ENCODE results near the gene OR2S2.
"Not testable (repeated sequence)": the region's sequence is repeated elsewhere in the genome, so short reads cannot be mapped to it uniquely, and the experiment has no call there.

Gene OR2S2

DNA sequence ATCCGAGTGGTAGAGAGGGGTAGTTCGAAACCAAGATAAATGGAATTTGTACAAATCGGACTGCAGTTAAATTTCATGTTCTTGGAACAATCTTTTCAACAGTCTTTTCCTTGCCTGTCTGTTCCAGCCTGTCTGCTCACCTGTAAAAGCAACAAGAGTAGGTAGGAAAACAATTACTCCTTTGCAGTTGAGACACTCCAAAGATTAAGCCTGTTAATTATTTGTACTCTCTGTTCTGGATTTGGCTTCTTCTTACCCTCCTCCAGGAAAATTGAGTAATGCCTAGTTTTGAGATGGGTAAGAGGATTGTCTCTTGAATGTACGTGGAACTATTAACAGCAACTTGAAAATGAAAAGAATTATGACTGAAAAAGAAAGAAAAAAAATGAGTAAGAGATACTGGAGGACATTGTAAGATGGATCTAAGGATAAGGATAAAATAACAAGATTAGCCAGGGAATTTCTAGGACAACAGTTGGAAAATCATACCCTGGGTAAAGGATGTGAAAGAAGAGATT, 24.3 kb downstream of the OR2S2 start:
- no peak for DNase-seq (ENCODE audit: low read depth)

DNA sequence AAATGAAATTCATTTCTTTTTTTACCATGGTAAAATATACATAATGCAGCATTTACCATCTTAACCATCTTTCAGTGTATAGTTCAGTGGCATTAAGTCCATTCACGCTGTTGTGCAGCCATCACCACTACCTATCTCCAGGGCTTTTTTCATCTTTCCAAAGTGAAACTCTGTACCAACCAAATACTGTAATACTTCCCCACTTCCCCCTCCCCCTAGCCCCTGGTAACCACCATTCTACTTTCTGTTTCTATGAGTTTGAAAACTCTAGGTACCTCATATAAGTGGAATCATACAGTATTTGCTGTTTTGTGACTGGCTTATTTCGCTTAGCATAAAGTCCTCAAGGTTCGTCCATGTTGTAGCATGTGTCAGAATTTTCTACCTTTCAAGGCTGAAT, 25.2 kb downstream of the OR2S2 start:
- no peak for DNase-seq (ENCODE audit: low read depth)

DNA sequence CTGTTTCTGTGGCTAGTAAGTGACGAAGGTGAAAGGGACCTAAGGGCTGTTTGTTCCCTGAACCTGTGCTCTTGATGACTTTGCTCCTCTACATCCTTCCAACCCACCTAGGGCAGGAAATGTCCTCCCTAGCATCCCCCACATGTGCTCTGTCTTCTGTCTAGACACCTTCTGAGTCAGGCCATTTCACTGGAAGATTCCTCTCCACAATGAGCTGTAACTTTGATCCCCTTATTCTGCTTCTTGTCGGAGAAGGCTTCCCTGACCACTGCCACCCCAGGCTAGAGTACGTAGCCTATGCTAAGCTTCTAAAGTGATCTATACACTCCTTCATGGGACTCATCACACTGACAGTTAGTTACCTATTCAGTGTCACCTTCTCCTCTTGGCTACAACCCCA, 27.0 kb downstream of the OR2S2 start:
- no peak for DNase-seq (ENCODE audit: low read depth)

DNA sequence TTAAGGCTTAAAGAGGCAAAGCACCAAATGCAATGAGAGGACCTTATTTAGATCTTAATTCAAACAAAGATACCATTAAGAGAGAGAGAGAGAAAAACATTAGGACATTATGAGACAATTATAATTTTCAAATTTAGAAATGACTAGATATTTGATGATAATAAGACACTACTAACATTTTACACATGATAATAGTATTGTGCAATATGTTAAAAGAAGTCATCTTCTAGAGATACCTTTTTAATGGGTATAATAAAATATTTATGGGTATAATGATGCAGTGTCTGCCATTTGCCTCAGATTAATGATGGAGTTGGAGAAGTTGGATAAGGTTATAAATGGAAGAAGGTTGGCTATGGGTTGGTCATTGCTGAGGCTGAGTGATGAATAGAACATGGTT, 27.4 kb downstream of the OR2S2 start:
- no peak for DNase-seq (ENCODE audit: low read depth)

DNA sequence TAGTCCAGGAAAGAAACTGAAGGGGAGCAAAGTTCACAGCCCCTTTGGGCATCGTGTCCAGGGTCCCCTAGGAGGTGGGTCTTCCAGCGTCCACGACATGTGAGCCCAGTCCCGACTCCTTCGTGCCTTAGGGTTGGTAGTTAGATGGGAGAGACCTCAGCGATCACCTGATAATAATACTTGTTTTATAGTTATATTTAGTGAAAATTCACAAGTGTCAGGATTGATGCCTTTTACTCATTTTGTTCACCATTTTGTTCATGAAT, 28.6 kb downstream of the OR2S2 start:
- no peak for DNase-seq (ENCODE audit: low read depth)

DNA sequence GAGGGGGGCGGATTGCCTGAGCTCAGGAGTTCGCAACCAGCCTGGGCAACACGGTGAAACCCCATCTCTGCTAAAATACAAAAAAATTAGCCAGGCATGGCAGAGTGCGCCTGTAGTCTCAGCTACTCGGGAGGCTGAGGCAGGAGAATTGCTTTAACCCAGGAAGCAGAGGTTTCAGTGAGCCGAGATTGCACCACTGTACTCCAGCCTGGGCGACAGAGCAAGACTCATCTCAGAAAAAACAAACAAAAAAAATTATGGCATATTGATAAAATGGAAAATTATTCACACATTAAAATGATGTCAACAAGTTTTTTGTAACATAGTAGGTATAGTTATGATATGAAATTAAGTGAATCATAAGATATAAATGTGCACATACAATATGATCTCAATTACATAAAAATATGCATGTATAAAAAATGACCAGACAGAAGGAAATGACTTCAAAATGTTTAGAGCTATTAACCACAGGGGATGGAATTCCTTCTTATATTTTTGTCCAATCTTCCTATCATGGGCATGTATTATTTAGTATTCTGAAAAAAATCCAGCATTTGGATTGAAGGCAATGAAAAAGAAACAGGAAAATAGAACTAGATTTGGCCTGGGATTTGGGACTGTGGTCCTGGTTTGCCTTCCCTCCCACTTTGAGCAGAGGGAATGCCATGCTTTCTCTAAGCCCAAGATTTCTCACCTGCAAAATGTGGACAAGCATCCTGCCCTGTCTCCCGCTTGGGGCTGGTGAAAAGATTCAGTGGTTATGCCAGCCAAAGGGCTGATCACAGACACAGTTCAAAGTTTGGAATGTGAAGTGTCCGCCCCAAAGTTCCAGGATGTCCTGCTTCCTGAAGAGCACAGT, 29.1 kb downstream of the OR2S2 start:
- no peak for DNase-seq (ENCODE audit: low read depth)

DNA sequence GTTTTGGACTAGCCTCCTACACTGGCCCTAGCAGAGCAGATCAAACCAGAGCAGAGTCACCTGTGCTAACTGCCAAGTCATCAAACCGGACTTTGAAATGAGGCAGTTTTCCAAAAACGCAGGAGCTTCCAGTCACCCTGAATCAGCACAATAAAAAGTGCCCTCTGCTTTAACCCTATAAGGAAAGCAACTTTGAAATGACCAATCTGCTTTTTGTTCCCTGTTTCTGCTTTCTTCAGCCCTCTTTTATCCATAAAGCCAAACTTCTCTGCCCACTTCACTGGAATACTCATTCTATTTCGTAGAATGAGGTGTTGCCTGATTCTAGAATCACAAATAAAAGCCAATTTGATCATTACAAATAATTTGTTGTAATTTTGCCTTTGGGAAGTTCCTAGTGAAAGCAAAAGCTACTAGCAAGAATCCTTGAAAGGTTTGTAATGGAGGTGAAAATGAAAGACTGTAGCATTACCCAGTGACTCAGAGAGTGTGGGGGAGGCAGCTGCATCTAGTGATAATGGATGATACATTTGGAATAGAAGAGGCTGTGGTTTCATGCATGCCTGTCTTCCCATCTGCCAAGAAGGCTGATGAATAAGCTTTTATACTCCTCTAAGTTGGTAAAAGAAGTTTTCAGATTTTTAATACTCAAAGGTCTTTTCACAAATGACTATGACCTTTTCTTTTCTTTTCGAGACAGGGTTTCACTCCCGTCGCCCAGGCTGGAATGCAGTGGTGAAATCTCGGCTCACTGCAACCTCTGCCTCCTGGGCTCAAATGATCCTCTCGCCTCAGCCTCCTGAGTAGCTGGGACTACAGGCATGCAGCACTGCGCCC, 33.8 kb downstream of the OR2S2 start:
- peak; percentile 83 for DNase-seq (ENCODE audit: low read depth)

DNA sequence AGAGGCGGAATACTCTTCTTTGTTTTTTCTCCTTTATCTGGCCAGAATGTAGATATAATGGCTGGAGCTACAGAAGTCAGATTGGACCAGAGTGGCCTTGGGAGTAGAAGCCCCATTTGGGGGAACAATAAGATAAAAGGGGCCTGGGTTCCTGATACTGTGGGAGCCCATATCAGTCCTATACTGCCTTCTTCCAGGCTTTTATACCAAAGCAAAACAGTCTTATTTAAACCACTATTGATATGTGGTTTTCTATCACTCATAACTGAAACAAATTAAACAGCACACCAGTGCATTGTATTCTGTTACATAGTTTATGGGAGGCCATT, 34.4 kb downstream of the OR2S2 start:
- DNase-seq (ENCODE audit: low read depth), result no peak

DNA sequence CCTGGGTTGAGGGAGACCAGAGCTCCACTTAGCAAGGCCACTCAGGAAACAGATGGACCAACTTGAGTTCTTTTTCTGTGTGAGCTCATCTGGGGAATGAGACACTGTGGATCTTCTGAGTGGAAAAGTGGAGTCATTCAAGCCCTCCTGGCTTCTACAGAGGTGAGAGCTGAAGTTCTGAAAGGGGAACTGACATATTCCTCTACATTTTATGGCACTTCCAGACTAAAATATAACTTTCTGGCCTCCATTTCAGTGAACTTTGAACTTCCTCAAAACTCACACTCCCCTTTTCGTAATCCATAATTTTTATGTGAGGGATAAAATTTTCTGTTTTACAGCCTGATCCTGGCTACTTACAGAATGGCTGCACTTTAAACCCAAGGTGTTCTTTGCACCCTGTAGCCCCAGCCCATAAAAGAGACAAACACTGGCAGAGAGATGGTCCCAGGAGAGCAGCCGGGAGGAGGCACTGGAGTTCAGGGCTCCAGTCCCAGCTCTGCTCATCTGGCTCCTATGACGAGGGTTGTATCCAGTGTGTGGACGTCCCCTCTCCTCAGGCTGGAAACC, 37.8 kb downstream of the OR2S2 start:
- DNase-seq (ENCODE audit: low read depth), result no peak

DNA sequence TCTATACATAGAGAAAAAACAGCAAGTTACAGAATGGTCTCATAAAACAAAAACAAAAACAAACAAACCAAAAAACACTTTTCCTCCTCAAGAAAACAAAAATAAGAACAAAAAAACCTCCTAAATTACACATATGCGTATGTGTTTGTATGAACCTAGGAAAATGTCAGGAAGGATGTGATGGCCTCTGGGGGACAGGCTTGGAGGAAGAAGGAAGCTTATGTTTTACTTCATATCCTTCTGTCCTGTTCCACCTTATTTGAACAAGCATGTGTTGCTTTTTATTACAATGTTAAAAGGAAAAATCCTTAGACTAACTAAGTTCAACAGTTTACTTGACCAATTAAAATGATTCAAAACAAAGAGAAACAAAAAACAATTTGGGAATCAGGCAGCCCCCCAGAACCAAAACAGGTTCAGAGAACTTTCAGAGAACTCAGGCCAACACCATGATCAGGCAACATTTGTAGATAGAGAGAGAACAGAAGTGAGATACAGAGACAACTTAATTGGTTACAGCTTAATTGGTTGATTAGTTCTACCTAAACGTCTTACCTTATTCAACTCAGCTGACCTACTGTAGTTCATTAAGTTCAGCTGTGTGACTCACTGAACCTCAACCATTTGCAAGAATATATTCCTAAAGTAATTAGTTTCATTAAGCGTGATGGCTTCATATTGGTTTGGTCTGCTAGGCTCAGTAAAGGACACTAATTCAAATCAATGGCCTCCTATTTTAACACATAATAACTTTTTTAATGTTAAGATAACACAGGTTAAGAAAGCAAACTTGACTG, 38.5 kb downstream of the OR2S2 start:
- no peak for DNase-seq (ENCODE audit: low read depth)

DNA sequence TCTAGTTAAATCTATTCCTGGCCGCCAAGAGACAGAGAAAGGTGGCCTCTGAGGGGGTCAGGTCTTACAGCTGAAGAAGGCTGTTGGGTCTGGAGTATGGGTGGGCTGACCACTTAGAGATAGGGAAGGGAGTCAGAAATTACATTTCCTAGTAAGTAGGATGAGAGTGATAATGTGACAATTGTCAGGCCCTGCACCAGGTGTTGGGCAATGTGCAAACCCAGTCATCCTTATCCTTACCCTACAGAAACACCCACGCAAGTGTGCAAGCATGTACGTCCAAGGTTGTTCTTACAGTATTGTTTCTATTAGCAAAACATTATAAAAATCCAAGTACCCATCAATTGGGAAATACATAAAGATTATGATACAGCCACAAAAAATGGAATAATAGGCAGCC, 39.2 kb downstream of the OR2S2 start:
- no peak for DNase-seq (ENCODE audit: low read depth)

DNA sequence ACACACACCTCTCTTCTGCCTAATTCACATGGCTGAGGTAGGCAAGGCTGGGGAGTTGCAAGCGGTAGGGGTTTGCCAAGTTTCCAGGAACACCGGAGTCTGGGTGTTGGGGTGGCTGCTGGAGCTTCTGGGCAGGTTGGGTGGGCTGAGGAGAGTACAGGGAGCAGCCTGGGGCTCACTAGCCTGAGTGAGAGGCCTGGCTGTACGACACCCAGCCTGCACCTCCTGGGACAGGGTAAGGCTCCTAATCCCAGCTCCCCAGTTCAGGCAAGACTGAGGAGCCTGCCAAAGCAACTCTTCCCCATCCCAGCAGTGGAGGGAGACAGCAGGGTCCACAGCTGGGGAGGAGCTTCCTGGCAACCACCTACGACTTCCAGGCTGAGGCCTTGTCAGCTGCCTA, 40.7 kb downstream of the OR2S2 start:
- DNase-seq (ENCODE audit: low read depth), result no peak

DNA sequence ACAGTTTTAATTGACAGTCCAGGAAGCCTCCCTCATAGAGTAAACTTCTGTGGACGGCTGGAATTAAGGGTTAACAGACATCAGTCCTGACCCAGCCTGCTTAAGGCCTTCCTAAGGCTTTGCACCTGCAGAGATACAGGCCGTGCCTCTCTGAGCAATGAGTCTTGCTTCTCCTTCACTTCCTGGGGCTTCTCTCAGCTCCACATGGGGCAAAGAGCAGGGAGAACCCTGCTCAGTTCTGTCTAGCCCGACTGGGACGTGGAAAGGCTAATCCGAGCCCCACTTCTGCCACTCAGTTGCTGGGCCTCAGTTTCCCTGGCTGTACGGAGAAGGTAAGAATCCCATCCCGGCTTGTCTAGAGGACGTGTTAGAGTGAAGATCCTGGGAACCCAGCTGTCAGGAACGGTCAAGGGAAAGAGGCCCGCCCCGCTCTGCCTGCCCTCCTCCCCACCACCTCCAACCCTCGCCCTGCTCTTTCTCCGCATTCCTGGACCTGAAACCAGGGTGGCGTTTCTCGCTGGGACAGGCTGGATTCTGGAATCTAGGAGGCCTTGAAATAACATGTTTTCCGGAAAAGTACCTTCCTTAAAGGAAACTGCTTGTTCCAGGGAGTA, 42.2 kb downstream of the OR2S2 start:
- no peak for DNase-seq (ENCODE audit: low read depth)

DNA sequence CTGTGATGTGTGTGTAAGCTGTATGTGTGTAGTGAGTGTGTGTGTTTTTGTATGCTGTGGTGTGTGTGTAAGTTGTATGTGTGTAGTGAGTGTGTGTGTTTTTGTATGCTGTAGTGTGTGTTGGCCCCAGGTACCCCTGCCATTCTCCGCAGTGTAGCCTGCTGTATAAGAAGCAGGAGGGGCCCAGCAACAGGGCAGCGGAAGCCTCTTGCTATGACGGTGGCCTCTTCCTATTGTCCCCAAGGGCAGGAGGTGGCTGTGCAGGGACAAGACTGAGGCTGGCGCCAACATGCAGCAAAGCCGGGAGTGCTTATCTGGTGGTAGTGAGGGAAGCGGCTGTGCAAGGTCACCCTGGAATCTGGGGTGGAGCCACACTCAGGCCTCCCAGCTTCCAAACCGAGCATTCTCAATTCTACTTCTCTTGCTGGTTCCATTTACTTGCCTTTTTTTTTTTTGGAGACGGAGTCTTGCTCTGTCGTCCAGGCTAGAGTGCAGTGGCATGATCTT, 43.6 kb downstream of the OR2S2 start:
- DNase-seq (ENCODE audit: low read depth), result no peak

DNA sequence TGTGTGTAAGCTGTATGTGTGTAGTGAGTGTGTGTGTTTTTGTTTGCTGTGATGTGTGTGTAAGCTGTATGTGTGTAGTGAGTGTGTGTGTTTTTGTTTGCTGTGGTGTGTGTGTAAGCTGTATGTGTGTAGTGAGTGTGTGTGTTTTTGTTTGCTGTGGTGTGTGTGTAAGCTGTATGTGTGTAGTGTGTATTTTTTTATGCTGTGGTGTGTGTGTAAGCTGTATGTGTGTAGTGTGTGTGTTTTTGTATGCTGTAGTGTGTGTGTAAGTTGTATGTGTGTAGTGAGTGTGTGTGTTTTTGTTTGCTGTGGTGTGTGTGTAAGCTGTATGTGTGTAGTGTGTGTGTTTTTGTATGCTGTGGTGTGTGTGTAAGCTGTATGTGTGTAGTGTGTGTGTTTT, 44.5 kb downstream of the OR2S2 start:
- DNase-seq (ENCODE audit: low read depth), result not testable (repeated sequence)

DNA sequence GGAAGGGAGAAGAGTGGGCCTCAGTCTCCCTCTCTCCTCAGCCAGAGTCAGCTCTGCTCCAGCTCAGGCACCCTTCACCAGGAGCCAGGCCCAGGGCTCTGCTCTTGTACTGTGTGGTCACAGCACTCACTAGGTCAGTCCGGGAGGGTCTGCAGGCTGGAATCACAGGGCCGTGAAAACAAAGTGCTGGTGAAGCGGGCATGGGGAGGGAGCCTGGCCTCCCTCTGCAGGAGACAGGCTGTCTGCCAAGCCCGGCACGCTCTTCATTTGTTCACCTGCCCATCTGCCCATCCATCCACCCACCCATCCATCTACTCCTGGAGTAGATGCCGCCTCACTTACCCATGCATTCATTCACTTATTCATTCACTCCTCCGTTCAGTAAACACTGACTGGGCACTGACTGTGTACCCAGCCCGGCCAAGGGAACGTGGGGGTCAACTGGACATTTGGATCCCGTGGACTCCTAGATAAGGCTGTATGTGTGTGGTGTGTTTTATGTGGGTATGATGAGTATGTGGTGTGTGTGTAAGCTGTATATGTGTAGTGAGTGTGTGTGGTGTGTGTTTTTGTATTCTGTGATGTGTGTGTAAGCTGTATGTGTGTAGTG, 45.1 kb downstream of the OR2S2 start:
- no peak for DNase-seq (ENCODE audit: low read depth)

DNA sequence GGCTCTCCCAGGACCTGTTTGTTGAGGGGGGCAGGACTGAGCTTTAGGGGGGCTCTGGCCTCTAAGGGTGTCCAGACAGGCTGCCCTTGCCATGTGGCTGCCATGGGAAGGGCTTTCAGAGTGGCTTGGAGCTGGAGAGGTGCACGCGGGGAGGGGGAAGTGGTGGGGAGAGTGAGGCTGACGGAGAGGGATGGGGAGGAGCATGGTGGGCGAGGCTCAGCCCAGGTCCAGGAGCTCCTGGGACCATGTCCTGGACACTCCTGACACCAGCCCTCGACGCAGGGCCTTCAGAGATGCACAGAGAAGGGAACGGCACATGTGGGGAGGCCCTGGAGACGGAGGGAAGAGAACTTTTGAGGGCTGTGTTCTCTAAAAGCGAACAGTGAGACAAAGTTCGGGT, 46.3 kb downstream of the OR2S2 start:
- DNase-seq (ENCODE audit: low read depth), result no peak

DNA sequence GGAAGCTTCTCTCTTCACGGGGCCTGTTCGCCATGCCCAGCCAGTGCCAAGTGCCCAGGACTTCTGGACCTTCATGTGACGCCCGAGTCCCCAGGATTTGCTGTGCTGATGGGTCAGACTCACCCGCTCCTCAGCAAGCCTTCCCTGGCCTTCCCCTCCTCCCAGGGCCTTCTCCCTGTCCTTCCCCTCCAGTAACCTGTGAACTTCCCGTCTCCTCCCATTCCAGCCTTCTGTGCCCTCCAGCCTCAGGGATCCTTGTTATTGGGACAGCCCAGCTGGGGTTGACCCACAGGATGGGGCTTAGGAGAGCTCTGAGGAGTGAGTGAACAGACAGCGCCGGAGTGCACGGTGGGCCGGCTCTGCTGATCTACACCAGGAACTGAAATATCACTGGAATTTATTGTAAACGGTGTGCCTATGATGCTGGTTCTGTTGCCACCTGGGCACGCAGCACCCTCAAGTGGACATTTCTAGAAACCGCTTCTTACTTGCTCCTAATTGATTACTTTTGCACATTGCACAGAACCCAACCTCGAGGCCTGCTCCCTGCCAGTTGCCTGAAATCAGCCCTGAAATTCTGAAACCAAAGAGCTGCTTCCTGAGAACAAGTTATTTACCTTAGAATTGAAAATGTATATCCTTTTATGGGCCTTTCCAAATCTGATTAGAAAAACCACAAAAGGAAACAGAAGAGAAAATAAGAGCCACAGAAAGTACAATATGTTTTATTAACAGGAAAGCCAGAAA, 47.2 kb downstream of the OR2S2 start:
- no peak for DNase-seq (ENCODE audit: low read depth)

DNA sequence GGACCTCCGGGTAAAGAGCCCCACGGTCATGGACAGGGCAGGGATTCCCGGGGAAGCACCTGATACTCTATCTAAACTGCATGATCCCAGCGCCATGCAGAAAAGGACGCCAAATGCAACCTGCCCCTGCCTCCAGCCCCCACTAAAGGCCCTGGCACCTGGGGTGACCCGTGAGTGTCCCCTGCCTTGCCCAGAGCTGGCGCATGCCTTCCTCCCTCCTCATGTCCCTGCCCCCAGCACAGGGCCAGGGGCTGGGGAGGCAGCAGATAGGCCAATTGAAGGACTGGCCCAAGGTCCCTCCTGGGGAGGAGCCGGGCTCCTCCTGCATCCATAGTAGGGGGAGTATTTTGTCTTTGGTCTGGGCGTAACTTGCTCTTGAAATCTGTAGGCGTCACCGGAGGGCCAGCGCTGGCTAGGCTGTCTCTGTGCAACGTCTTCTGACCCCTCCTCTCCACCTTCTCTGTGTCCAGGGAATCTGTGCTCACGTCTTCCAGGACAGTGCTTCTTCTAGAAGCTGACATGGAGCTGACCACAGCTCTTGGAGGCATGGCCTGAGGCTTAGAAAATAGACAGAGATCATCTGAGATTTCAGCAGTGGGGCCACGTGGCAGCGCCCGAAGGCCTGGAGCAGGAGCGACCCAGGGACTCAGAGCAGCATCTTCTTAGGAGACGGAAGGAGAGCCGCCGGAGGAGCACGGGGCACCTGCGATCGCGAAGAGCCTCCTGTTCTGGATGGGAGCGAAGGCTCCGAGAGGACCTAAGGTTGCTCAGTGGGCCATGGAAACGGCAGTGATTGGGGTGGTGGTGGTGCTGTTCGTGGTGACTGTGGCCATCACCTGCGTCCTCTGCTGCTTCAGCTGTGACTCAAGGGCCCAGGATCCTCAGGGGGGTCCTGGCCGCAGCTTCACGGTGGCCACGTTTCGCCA, 48.0 kb downstream of the OR2S2 start:
- DNase-seq (ENCODE audit: low read depth), result no peak

Measured in HS-27A (cell line).